Panc1 (cell line): ENCODE measurements around the gene CCDC50.

Source experiments
- CTCF ChIP-seq: fragments of 450-650 bp; IDR thresholded peaks from 2 replicates; pipeline ENCODE4 v1.5.1; 2017; ENCODE audit warnings: mild to moderate bottlenecking
- POLR2AphosphoS5 ChIP-seq: IDR thresholded peaks from 2 replicates; pipeline ENCODE4 v1.6.1; 2012; ENCODE audit warnings: mild to moderate bottlenecking, low read depth, low read length, moderate library complexity

- TF ChIP-seq CTCF (no peak), POLR2AphosphoS5 (no peak)
Measured at GRCh38 chr3:191327526-191327925, 1.7 kb upstream of the CCDC50 start.
